ENCODE measurements around the gene RPH3AL.
"Not testable (repeated sequence)": the region's sequence is repeated elsewhere in the genome, so short reads cannot be mapped to it uniquely, and the experiment has no call there.

Gene RPH3AL

DNA sequence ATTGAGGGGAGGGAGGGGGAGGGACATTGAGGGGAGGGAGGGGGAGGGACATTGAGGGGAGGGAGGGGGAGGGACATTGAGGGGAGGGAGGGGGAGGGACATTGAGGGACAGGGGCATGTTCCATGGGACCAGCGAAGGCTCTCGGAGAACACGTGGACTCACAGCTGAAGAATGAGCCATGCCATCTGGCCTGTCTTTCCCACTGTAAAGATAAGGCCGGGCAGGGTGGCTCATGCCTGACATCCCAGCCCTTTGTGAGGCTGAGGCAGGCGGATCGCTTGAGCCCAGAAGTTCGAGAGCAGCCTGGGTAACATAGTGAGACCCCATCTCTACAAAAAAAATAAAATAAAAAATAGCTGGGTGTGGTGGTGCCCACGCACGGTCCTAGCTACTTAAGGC is 32.5 kb downstream of the RPH3AL start:
- no peak for DNase-seq (ENCODE audit: low read depth in 2 of 2)

DNA sequence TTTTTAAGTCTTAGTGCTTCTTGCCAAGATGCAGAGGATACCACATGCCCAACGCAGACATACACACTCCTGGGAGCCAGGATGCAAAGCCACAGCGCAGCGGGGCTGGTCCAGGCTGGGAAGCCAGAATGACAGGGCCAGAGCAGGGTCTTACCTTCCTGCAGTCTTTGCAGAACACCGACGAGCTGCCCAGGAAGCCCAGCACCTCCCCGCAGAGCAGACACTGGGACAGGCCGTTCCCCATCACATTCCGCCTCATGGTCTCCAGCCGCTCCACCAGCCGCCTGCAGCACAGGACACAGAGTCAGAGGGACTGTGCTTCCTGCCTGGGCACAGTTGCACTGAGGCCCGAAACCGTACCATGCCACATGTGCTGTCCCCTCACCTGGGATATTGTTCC is 33.3 kb downstream of the RPH3AL start:
- no peak for DNase-seq (ENCODE audit: low read depth in 2 of 2)

DNA sequence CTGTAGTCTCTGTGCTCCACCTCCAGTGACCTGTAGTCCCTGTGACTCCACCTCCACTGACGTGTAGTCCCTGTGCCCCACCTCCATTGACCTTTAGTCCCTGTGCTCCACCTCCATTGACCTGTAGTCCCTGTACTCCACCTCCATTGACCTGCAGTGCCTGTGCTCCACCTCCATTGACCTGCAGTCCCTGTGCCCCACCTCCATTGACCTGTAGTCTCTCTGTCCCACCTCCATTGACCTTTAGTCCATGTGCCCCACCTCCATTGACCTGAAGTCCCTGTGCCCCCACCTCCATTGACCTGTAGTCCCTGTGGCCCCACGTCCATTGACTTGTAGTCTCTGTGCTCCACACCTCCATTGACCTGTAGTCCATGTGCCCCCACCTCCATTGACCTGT is 35.5 kb downstream of the RPH3AL start:
- DNase-seq (ENCODE audit: low read depth in 2 of 2): not testable (repeated sequence)

DNA sequence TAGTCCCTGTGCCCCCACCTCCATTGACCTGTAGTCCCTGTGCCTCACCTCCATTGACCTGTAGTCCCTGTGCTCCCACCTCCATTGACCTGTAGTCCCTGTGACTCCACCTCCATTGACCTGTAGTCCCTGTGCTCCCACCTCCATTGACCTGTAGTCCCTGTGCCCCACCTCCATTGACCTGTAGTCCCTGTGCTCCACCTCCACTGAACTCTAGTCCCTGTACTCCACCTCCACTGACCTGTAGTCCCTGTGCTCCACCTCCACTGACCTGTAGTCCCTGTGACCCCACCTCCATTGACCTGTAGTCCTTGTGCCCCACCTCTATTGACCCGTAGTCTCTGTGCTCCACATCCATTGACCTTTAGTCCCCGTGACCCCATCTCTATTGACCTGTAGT is 37.2 kb downstream of the RPH3AL start:
- not testable (repeated sequence) for DNase-seq (ENCODE audit: low read depth in 2 of 2)

DNA sequence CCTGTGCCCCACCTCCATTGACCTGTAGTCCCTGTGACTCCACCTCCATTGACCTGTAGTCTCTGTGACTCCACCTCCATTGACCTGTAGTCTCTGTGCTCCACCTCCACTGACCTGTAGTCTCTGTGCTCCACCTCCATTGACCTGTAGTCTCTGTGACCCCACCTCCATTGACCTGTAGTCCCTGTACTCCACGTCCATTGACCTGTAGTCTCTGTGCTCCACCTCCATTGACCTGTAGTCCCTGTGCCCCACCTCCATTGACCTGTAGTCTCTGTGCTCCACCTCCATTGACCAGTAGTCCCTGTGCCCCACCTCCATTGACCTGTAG is 38.0 kb downstream of the RPH3AL start:
- not testable (repeated sequence) for DNase-seq (ENCODE audit: low read depth in 2 of 2)

DNA sequence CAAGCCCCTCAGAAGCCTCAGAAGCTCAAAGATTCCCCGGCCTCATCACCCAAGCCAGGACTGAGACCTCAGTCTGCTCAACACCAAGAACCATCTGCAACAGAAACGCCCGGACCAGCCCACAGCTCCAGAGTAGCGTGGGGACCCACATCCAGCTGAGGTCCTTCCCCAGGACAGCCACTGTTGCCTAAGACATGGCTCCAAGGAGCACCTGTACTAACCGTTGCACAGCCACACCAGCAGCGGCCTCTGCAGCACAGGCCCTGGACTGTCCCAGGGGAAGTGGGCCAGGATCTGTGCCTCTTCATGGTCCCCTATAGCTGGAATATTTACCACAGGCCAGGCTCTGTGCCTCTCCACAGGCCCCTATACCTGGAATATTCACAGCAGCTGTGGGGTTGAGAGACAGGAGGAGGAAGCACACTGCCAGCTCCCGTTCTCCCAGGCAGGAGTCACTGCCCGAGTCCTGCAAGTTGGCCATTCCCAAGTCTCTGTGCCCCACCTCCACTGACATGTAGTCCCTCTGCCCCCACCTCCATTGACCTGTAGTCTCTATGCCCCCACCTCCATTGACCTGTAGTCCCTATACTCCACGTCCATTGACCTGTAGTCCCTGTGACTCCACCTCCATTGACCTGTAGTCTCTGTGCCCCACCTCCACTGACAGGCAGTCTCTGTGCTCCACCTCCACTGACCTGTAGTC is 38.5 kb downstream of the RPH3AL start:
- DNase-seq (ENCODE audit: low read depth in 2 of 2): no peak

DNA sequence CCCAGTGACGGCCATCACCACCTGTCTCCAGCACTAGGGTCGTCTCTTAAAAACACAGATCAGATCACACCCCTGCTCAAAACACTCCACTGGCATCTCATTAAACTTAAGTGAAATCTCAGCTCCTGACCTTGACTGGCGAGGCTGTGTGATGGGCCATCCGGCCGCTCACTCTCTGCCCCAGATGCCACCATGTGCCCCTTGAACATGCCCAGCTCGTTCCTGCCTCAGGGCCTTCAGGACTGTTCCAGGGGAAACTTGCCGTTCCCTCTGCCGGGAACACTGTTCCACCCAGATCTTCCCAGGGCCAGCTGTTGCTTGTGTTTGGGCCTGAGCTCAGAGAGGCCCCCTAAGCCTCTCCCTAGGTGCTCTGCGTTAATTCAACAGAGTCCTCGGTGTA is 39.4 kb downstream of the RPH3AL start:
- DNase-seq (ENCODE audit: low read depth in 2 of 2): no peak

DNA sequence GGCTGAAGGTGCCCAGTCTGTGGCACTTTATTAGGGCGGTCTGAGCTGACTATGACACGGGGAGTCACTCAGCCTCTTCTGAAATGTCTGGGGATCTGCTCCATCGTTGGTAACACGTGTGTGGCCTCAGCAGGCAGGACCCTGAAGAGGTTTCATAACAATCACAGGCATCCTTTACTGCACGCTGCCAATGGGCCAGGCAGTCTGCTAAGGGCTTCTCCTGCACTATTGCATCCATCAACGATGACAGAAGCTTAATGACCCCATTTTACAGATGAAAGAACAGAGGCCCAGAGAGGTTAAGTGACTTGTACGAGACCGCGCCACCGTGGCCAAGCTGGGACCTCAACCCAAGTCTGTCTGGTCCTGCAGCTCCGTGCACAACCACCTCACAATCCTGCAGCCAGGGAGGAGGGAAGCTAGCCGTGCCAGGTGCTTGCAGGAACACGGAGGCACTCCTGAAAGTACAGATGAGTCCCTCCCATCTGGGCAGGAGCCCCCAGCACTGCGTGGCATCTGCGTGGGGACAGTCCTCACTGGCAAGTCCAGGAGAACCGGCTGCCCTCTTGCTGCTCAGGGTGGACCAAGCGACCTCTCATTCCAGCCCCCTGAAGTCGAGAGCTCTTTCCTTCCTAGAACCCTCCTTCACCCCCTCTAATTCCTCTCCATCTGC is 40.0 kb downstream of the RPH3AL start:
- DNase-seq (ENCODE audit: low read depth in 2 of 2): no peak

DNA sequence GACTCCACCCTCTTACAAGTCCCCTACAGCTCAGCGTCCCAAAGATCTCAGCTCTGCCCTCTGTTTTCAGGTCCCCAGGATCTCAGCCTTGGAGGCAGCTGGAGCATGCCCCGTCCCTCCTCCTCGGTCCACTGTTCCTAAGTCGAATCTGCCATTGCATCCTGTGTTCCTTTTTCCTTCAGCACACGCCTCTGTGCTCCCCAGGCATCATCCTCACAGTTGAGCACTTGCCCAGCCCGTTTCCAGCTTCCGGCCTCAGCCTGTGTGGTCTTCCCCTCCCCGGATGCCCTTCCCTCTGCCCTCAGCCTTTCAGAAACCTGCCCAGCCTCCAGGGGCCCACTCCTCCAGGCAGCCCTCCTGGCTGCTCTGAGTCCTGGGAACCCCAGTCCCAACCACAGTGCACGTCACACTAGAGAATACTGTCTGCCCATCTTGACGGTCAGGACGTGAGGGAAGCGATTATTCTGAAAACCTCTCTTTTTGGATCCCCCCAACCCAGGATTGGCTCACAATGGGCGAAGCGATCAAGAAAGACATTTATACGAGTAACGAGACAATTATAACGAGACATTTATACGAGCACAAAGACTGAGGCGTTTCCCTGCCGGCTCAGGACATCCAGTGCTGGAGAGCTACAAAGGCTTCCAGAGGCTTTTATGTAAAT is 41.4 kb downstream of the RPH3AL start:
- no peak for DNase-seq (ENCODE audit: low read depth in 2 of 2)

DNA sequence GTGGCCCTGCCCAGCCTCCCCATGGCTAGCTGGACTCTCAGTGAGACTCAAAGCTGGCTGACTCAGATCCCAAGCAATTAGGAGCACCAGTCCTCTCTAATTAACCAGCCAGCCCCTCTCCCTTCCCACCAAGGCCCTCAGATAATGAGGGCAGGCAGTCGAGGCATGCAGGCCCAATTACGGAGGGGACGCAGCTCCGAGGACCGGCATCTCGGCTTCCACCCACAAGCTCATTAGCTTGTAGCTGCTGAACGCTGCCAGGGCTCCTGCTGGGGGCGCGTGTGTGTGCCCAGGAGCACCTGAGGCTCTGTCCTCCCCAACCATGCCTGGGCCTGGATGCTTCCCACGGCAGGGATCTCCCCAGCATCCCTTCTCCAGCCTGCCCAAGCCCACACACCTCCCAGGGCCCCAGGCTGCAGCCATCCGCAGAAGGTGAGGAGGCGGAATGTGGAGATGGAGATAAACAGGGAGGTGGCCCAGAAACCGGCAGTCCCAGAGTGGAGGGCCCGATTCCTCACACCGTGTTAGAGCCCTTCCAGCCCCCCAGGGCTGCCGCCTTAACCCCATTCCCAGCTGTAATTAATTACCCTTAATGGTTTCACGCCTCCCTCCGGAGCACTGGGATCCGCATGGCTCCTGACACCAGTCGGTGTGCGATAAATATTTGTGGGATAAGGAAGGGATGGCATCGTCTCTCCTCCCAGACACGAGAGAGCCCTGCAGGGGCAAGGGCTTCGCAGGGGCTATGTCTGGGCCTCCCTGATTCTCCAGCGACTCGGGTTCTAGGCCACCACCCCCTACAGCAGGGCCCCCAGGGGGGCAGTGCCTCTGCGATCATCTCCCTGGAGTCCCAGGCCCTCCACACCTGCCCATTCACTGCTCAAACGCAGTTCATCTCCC is 42.2 kb downstream of the RPH3AL start:
- DNase-seq (ENCODE audit: low read depth in 2 of 2): no peak

DNA sequence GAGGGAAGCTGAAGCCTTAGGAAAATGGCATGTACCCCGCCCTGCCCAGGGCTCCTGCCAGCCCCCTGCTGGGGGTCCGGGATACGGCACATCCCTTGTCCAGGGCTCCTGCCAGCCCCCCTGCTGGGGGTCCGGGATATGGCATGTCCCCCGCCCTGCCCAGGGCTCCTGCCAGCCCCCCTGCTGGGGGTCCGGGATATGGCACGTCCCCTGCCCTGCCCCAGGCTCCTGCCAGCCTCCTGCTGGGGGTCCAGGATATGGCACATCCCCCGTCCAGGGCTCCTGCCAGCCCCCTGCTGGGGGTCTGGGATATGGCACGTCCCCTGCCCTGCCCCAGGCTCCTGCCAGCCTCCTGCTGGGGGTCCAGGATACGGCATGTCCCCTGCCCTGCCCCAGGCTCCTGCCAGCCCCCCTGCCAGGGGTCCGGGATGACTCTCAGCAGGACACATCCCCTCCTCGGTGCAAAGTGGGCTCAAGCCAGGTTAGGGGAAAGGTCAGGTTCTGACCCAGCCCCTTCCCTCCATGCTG is 43.2 kb downstream of the RPH3AL start:
- DNase-seq (ENCODE audit: low read depth in 2 of 2): no peak

DNA sequence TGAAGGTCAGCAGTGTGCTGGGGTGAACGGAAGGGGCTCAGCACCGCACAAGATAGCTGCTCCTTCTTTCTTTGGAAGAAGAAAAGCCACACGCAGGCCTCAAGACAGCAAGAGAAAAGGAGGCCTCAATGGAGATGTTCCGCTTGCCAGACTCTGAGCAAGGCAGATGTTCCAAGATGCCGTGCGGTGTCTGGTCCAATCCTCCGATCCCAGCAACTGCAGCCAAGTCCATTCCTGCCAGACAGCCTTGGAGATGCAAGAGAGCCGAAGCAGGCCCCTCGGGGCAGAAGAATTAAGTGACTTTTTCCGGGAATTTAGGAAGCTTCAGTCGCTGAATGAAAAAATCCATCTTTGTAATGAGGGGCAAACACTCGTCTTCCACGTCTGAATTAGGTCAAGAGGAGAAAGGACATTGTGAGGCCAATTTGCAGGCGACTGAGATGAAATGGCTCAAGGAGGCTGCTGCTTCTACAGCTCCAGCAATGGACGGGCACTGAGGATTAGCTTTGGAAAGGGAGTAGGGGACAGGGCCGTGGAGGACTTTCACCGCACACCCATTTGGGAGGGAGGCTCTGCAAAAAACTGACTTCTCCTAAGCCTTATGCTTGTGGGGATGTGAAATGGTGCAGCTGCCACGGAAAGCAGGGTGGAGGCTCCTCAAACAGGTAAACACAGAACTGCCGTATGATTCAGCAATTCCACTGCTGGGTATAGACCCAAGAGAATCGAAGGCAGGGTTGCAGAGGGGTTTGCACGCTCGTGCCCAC is 44.7 kb downstream of the RPH3AL start:
- DNase-seq (ENCODE audit: low read depth in 2 of 2): no peak

DNA sequence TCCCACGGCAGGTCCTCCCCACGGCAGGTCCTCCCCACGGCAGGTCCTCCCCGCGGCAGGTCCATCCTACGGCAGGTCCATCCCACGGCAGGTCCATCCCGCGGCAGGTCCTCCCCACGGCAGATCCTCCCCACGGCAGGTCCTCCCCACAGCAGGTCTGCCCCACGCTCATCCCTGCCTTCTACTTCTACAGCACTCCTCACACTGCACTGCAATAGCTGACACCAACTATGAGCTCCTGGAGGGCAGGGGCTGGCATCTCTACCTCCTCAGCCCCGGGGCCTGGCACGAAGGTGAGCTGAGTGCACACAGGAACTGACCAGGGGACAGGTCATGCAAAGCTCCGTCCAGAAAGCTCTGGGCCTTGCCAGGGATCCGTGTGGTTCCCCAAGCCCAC is 45.3 kb downstream of the RPH3AL start:
- DNase-seq (ENCODE audit: low read depth in 2 of 2): no peak

DNA sequence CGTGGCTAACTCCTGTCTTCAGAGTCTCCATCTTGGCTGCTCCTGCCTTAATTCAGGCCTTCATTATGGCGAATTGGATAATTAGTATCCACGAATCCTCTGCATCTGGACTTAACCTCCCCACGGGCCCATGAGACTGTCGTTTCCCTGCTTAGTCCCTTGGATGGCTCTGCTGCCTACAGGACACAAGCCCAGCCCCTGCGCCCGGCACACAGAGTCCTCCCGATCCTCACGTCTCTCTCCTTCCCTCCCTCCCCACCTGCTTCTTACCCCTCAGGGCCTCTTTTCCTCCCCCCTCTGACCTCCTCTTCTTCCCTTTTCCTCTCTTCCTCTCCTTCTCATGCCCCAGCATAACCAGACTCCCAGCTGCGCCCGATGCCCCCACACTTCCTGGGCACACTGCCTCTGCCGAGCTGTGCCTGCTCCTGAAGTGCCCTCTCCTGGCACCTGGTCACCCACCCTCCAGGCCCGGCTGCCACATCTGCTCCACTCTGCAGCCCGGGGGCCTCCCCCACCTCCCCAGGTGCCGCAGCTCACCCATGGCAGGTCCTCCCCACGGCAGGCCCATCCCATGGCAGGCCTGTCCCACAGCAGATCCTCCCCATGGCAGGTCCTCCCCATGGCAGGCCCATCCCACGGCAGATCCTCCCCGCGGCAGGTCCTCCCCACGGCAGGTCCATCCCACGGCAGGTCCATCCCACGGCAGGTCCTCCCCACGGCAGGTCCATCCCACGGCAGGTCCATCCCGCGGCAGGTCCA is 45.9 kb downstream of the RPH3AL start:
- no peak for DNase-seq (ENCODE audit: low read depth in 2 of 2)

DNA sequence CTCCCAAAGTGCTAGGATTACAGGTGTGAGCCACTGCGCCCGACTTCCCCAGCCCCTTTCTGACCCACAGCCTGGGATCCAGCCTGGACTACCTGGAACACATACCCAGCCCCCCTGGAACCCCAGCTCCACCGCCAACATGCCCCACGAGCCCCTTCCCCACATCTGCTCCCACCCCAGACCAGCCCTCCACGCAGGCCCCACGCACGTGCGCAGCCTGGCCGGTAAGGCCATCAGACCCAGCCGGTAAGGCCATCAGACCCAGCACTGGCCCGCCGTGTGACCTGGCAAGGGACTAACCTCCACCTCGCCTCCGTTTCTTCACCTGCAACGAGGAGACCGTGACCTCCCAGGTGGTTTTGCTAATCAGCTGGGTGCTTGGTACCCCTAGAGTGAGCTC is 46.5 kb downstream of the RPH3AL start:
- no peak for DNase-seq (ENCODE audit: low read depth in 2 of 2)

DNA sequence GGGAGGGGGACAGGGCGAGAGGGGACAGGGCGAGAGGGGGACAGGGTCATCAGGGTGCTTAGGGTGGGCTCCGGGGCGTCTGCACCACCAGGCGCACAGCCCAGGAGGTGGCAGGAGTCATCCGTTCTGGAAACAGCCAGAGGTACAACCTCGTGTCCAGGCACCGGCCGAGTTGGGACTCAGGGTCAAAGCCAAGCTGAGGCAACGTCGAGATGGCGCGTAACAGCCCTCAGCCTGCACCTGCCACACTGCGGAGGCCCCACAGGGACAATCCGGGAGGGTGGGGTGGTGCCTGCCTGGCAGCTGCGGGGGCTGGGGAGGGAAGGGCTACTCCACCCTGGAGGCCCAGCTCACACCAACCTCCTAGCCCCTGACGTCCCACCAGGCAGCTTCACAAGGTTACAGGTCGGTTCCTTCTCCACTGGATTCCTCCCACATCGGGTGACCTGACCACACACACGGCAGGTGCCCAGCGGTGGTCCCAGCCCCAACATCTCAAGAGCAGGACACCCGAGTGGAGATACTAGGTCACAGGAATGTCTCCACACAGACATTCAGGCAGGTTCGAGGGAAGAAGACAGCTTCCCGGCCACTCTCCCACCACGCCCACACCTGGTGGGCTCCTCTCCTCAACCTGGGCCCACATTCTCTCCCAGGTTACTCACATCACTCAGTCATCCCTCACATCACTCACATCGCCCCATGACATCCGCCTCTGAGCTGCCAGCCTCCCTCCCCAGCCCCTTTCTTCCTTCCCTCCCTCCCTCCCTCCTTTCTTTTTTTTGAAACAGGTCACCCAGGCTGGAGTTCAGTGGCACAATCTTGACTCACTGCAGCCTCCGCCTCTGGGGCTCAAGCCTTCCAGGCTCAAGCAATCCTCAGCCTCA is 47.3 kb downstream of the RPH3AL start:
- no peak for DNase-seq (ENCODE audit: low read depth in 2 of 2)

DNA sequence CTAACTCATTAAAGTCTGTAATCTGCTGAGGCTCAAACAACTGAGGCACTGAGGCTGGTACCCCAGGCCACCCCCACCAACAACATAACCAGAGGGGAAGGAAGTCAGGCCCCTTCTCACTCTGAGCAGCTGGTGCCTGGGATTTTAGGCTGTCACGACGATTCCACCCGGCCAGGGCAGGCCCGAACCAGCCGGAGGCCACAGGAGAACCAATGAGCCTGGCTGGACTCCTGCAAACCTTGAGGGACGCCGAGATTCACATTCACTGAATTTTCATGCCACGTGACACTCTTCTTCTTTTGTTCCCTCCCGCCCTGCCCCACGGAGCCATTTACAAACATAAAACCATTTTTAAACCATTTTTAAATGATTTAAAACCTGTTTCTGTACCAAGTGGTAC is 48.1 kb downstream of the RPH3AL start:
- no peak for DNase-seq (ENCODE audit: low read depth in 2 of 2)

DNA sequence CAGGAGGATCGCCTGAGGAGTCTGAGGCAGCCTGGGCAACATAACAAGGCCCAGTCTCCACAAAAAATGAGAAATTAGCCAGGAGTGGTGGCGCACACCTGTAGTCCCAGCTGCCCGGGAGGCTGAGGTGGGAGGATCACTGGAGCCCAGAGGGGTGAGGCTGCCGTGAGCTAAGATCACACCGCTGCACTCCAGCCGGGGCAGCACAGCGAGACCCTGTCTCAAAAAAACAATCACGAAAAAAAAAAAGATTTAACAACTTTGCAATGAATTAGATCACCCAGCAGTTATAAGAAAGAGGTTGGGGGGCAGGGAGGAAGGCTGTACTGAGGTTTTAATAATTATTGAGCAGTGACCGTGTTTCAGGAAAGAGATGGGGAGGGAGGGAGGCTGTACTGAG is 49.4 kb downstream of the RPH3AL start:
- DNase-seq (ENCODE audit: low read depth in 2 of 2): no peak

DNA sequence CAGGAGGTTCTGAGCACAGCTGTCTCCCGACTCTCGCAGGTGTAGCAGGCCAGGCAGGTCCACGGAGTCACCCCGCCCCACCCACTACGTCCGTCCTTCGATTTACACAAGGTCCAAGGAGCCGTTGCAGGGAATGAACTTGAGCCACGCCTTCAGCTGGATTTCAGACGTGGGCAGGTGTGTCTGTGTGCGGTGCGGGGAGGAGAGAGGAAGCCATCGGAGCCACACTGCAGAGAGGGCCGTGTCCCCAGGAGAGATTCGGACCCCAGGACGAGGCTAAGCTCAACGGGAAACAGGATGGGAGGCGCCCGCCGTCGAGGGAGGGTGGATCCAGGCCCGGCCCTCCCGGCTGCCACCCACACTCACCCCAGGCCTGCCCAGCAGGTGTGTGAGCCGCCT is 50.3 kb downstream of the RPH3AL start:
- no peak for DNase-seq (ENCODE audit: low read depth in 2 of 2)

All from stimulated activated CD4-positive, alpha-beta T cell treated with anti-CD3 and anti-CD28 coated beads, Interleukin-4, amount 100 ng/mL, for 48 hours (primary cell).